Measurements from ENCODE around the gene USP19. TPM values are rescaled to one million over a fixed set of nuclear protein-coding genes. Genes with fewer than 3 reads are reported as not detected.

USP19 gene
- total RNA-seq, 2 donors from 2014 or later = 61.5 to 63.2 TPM

DNA sequence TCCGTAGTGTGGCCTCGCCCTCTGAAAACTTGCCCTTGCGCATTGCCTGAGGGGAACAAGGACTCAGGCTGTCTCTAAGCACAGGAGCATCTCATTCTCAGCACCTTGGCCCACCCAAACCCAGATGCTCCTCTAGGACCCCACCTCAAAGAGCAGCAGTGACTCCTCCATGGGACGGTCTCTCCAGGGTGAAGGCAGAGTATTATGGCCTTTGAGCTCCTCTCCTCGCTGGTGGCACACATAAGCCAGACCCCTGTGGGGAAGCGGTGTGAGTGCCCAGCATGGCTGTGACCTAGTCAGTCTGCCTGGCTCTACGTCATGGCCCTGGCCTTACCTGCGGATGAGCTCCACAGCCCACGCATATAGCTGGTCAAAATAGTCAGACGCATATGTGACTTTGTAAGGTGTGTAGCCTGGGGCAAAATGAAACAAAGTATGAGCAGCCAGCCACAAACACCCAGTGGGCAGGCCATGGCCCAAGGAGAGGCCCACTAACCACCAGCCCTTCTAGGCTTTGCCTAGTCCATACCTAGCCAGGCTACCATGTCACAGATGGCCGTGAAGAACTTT lies 20.5 kb downstream of the USP19 start:
- Histone ChIP-seq H3K9ac (ENCODE audit: extremely low read depth, low read length, poor library complexity, severe bottlenecking) (no peak overlapping the region), H3K27me3 (ENCODE audit: control insufficient read depth, insufficient read depth, low read length, poor library complexity, severe bottlenecking) (no peaks in the 10 kb centered on the region), H3K4me1 (ENCODE audit: control insufficient read depth, insufficient read depth, low read length) (peaks cover 6% of the 10 kb centered on the region), H3K9me3 (ENCODE audit: control insufficient read depth, low read length) (no peaks in the 10 kb centered on the region), H3K4me3 (ENCODE audit: low read length) (no peak overlapping the region), H3K27ac (ENCODE audit: low read depth, low read length) (no peak overlapping the region), H3K36me3 (ENCODE audit: control insufficient read depth, insufficient read depth, low read length) (peaks cover 72% of the 10 kb centered on the region)
- H3K4me1 Mint-ChIP-seq = peaks cover 10% of the 10 kb centered on the region
- H3K36me3 Mint-ChIP-seq (ENCODE audit: low read depth) = peaks cover 61% of the 10 kb centered on the region
- DNase-seq = no peak
- H3K4me3 Mint-ChIP-seq = no peak overlapping the region
- H3K27ac Mint-ChIP-seq = no peak overlapping the region
- H3K27me3 Mint-ChIP-seq (ENCODE audit: insufficient read depth) = no peaks in the 10 kb centered on the region
- WGBS, 2 experiments (ENCODE audit: insufficient coverage in 1 of 2, insufficient read length in 1 of 2) = 91 to 95% methylated on average over 9 to 11 of the region's 11 CpGs
- TF ChIP-seq, protein P1, sequence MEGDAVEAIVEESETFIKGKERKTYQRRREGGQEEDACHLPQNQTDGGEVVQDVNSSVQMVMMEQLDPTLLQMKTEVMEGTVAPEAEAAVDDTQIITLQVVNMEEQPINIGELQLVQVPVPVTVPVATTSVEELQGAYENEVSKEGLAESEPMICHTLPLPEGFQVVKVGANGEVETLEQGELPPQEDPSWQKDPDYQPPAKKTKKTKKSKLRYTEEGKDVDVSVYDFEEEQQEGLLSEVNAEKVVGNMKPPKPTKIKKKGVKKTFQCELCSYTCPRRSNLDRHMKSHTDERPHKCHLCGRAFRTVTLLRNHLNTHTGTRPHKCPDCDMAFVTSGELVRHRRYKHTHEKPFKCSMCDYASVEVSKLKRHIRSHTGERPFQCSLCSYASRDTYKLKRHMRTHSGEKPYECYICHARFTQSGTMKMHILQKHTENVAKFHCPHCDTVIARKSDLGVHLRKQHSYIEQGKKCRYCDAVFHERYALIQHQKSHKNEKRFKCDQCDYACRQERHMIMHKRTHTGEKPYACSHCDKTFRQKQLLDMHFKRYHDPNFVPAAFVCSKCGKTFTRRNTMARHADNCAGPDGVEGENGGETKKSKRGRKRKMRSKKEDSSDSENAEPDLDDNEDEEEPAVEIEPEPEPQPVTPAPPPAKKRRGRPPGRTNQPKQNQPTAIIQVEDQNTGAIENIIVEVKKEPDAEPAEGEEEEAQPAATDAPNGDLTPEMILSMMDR (conservative IDR thresholded peaks at IDR 0.05) = no peak
- no peaks in the 10 kb centered on the region for H3K9me3 Mint-ChIP-seq

DNA sequence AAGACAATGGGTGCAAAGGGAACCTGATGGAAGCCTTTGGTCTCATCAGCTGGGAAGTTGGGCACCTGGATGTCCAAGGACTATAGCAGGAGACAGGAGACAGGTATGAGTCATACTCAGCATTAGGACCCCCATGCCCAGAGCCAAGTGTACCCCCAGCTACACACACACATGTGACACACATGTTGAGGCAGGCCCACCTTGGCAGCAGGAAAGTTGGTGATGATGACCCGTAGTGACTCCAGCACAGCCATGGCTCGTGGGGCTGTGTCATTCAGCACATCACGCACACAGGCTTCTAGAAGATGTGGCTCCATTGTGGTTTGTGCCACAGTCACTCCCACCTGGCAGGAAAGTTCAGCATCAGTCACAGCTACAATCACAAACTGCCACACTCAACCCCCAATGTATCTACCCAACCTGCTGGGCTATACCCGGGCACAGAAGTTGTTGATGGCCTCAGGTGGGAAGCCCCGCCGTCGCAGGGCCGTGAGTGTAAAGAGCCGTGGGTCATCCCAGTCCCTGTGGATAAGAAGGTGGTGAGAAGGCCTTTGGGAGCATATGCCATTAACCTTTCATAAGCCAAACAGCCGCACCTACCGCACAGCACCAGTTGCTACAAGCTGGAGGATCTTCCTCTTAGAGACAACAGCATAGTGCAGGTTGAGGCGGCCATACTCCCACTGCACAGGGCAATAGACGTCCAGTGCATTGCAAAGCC lies 21.6 kb downstream of the USP19 start:
- H3K4me1 Mint-ChIP-seq = peaks cover 3% of the 10 kb centered on the region
- no peaks in the 10 kb centered on the region for H3K27me3 Mint-ChIP-seq (ENCODE audit: insufficient read depth)
- Histone ChIP-seq H3K4me3 (ENCODE audit: low read length) (no peak overlapping the region), H3K27me3 (ENCODE audit: control insufficient read depth, insufficient read depth, low read length, poor library complexity, severe bottlenecking) (no peaks in the 10 kb centered on the region), H3K4me1 (ENCODE audit: control insufficient read depth, insufficient read depth, low read length) (peaks cover 10% of the 10 kb centered on the region), H3K27ac (ENCODE audit: low read depth, low read length) (no peak overlapping the region), H3K9me3 (ENCODE audit: control insufficient read depth, low read length) (no peaks in the 10 kb centered on the region), H3K9ac (ENCODE audit: extremely low read depth, low read length, poor library complexity, severe bottlenecking) (no peak overlapping the region), H3K36me3 (ENCODE audit: control insufficient read depth, insufficient read depth, low read length) (peaks cover 72% of the 10 kb centered on the region)
- no peak for DNase-seq
- no peak overlapping the region for H3K27ac Mint-ChIP-seq
- peaks cover 61% of the 10 kb centered on the region for H3K36me3 Mint-ChIP-seq (ENCODE audit: low read depth)
- H3K9me3 Mint-ChIP-seq = no peaks in the 10 kb centered on the region
- WGBS, 2 experiments (ENCODE audit: insufficient coverage in 1 of 2, insufficient read length in 1 of 2) = 94 to 96% methylated on average over 3 to 13 of the region's 13 CpGs
- TF ChIP-seq, protein P1 (conservative IDR thresholded peaks at IDR 0.05) = no peak
- H3K4me3 Mint-ChIP-seq = no peak overlapping the region

DNA sequence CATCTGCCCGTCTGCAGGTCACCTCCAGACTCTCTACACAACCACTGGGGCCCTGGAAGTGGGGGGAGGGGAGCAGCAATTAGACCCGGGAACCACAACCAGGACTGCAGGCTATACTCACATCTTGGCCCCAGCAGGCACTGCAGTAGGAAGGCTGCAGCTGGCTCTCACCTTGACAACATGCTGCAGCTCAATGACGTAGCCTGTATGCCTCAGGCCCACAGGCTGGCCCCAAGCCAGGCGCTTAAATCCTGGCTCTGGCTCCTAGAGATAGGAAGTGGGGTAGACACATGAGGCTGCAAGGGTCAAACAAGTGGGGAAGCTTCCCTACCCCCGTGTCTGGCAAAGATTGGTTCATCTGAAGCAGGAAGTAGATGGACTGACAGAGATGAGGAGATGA lies 22.2 kb downstream of the USP19 start:
- Histone ChIP-seq H3K4me1 (ENCODE audit: control insufficient read depth, insufficient read depth, low read length) (peaks cover 5% of the 10 kb centered on the region), H3K9me3 (ENCODE audit: control insufficient read depth, low read length) (no peaks in the 10 kb centered on the region), H3K27ac (ENCODE audit: low read depth, low read length) (no peak overlapping the region), H3K4me3 (ENCODE audit: low read length) (no peak overlapping the region), H3K36me3 (ENCODE audit: control insufficient read depth, insufficient read depth, low read length) (peaks cover 72% of the 10 kb centered on the region), H3K27me3 (ENCODE audit: control insufficient read depth, insufficient read depth, low read length, poor library complexity, severe bottlenecking) (no peaks in the 10 kb centered on the region), H3K9ac (ENCODE audit: extremely low read depth, low read length, poor library complexity, severe bottlenecking) (no peak overlapping the region)
- H3K27me3 Mint-ChIP-seq (ENCODE audit: insufficient read depth) = no peaks in the 10 kb centered on the region
- H3K36me3 Mint-ChIP-seq (ENCODE audit: low read depth) = peaks cover 60% of the 10 kb centered on the region
- DNase-seq = no peak
- no peak overlapping the region for H3K27ac Mint-ChIP-seq
- no peaks in the 10 kb centered on the region for H3K4me1 Mint-ChIP-seq
- H3K9me3 Mint-ChIP-seq = no peaks in the 10 kb centered on the region
- TF ChIP-seq, protein P1 (conservative IDR thresholded peaks at IDR 0.05) = no peak
- WGBS, 2 experiments (ENCODE audit: insufficient coverage in 1 of 2, insufficient read length in 1 of 2) = 90 to 92% methylated on average over 3 to 5 of the region's 5 CpGs
- H3K4me3 Mint-ChIP-seq = no peak overlapping the region
